ENCODE results near the gene GOPC.
"Not testable (repeated sequence)": the region's sequence is repeated elsewhere in the genome, so short reads cannot be mapped to it uniquely, and the experiment has no call there.

The GOPC gene

DNA sequence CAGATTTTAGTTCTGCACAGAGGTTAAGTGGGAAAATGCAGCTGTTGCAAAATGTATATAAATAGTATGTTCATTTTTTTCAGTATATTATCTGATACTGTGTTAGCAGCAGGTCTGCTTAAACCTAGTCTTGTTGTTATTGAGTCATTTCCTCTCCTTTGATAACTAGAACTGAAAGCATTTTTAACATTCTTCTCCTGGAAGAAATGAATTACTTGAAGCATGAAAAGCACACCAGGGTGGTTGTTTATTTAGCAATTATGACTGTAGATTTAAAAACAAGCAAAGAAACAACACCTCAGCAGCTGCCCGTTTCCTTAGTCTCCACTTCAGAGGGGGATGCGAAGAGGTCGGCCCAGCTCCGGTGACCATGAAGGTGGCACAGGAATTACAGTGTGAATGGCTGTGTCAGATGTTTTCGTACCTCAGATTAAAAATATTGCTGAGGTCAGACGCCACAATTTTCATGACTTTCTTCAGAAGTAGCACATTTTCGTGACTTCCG, 53.5 kb downstream of the GOPC start:
- DNase-seq (ENCODE audit: low spot score): no peak

DNA sequence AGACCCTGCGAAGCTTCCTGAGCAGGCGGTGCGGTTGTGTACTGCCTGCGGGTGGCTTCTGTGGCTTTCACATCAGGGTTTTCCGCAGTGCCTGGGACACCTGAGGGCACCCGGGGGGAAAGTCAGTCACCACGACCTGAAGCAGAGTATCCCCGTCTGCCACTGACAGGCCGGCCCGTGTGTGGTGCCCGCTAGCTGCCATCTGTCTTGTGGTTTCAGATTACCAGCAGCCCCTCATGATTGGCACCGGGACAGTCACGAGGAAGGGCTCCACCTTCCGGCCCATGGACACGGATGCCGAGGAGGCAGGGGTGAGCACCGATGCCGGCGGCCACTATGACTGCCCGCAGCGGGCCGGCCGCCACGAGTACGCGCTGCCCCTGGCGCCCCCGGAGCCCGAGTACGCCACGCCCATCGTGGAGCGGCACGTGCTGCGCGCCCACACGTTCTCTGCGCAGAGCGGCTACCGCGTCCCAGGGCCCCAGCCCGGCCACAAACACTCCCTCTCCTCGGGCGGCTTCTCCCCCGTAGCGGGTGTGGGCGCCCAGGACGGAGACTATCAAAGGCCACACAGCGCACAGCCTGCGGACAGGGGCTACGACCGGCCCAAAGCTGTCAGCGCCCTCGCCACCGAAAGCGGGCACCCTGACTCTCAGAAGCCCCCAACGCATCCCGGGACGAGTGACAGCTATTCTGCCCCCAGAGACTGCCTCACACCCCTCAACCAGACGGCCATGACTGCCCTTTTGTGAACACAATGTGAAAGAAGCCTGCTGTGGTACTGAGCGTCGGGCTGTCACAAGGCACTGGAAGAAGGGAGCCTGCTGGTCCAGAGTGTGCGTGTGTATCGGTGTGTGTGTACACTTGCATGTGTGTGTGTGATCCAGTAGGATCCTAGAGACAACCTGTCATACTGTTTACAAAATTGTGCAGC, 54.4 kb downstream of the GOPC start:
- DNase-seq (ENCODE audit: low spot score): no peak

GRCh38 chr6:117546674-117547073, 55.6 kb downstream of the GOPC start:
- no peak for DNase-seq (ENCODE audit: low spot score)

GRCh38 chr6:117545161-117545595, 57.1 kb downstream of the GOPC start:
- DNase-seq (ENCODE audit: low spot score): no peak

GRCh38 chr6:117544716-117545115, 57.6 kb downstream of the GOPC start:
- DNase-seq (ENCODE audit: low spot score): no peak

DNA sequence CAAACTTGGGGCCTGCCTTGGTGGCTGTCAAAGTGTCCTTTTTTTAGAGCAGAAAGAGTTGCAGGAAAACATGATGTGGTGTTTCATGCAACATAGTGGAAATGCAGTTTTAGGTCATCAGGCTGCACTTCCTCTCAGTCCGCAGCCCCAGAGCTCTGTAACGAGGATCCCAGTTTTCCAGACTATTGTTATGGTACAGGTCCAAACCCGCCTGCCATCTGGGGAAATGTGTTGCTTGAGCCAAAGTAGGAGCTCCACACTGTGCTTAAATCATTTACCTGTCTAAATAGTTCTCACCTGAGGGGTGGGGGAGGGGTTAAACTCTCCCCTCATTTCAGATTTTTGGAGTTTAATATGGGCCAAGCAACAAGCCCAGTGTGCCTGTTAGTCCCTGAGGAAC, 59.8 kb downstream of the GOPC start:
- DNase-seq (ENCODE audit: low spot score): no peak

DNA sequence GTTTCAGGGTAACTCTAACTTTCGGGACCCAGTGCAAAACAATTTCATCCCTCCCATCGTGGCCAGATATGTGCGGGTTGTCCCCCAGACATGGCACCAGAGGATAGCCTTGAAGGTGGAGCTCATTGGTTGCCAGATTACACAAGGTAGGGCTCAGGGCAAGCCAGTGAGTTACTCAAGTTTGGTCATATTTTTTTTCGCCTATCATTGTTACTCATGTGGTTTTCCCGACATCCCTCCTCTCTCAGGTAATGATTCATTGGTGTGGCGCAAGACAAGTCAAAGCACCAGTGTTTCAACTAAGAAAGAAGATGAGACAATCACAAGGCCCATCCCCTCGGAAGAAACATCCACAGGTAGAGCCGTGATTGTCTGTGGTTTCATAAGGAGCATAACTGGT, 61.6 kb downstream of the GOPC start:
- DNase-seq (ENCODE audit: low spot score): no peak

- DNase-seq (ENCODE audit: low spot score): no peak
Observed at GRCh38 chr6:117538615-117539014, 63.7 kb downstream of the GOPC start.

DNA sequence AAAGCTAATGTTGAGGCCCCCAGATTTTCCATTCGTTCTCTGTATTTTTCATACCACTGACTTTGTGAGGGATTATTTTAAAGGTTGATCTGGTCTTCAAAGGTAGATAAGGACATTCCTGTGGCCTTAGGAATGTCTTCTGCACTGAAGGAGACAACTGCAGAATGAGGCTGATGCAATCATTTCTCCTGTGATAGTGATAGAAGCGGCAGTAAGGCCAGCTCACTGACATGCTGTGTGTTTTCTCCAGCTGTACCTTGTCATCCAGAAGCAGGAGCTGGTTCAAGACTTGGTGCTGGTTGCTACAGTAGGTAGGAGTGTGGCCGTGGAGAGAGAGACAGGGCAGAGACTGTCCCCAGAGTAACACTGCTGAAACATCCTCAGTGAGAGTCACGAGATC, 66.0 kb downstream of the GOPC start:
- no peak for DNase-seq (ENCODE audit: low spot score)

DNA sequence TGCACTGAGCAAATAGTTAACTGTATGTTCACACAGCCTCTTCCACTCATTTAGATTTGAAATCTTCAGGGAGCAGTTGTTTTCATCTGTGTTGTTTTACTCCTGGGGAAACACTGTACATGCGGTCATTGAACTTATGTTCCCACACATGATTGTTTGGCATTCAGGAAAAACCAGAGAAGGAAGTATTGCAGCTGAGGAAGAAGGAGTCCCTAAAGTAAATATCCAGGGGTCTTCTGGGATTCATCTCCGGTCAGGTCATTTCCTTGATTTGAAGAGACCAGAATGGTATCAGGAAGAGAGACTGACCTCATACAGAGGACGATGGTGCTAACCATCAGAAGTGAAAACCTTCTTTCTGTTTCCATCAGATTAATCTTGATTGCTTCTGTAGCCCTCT, 67.3 kb downstream of the GOPC start:
- DNase-seq (ENCODE audit: low spot score): no peak

DNA sequence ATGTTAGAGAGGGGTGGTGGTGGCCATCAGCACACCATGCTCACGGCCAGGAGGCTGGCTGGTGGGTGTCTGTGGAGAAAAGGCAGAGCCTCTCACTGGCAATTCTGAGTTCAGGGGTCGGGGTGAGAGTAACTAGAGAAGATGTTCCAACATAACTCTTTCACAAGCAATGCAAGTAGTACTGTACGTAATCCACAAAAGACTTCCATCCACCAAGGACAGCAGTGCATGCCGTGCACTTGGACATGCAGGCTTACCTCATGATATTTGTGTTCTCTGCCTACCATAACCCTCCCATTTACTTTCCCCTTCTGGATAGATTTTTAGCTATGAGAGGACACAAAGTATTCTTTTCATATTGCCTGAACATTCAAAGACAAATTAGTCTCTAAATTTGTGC, 68.5 kb downstream of the GOPC start:
- no peak for DNase-seq (ENCODE audit: low spot score)

GRCh38 chr6:117531809-117532725, 70.2 kb downstream of the GOPC start:
- peak; percentile 35 for DNase-seq (ENCODE audit: low spot score)

DNA sequence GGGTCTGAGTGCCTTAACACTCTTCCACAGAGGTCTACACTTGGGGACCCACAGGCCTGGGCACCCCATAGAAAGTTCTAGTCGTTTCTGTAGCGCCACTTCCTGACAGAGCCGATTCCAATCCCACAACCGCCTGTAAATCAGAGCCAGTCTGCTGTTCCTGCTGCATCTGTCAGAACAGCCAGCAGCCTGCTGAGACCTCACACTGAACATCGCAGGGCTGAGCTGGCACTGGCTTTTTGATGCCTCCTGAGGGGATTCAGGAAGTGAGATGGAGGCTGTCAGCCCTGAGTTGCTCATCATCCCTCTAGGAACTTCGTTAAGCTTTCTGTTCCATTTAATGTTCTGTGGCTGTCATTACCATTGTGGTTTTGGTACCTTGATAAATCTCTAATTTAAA, 71.0 kb downstream of the GOPC start:
- DNase-seq (ENCODE audit: low spot score): no peak

GRCh38 chr6:117530467-117531242, 71.7 kb downstream of the GOPC start:
- DNase-seq (ENCODE audit: low spot score): no peak

- DNase-seq (ENCODE audit: low spot score): no peak
Observed at GRCh38 chr6:117525607-117526006, 76.7 kb downstream of the GOPC start.

GRCh38 chr6:117521791-117522502, 80.4 kb downstream of the GOPC start:
- no peak for DNase-seq (ENCODE audit: low spot score)

- no peak for DNase-seq (ENCODE audit: low spot score)
Observed at GRCh38 chr6:117520603-117521395, 81.5 kb downstream of the GOPC start.

DNA sequence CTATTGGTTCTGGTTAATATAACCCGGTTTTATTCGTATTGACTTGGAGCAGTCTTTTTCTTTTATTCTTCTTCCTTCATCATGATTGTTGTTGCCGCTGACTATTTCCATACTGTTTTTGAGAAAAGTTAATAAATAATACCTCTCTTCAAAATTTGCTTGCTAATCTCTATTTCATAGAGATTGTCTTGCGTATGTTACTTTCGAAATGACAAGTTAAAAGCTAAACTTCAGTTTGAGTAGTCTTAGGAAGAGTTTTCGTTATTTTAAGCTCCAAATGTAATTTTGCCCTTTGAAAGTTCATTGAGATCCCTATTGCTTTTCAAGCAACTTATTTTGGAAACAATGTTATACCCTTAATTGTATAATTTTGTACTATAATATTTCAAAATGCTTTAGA, 83.4 kb downstream of the GOPC start:
- no peak for DNase-seq (ENCODE audit: low spot score)

- not testable (repeated sequence) for DNase-seq (ENCODE audit: low spot score)
Observed at GRCh38 chr6:117517995-117518394, 84.3 kb downstream of the GOPC start.

GRCh38 chr6:117515326-117515725, 87.0 kb downstream of the GOPC start:
- DNase-seq (ENCODE audit: low spot score): no peak
